Measurements from ENCODE around the gene CAP1. TPM values are rescaled to one million over a fixed set of nuclear protein-coding genes. Genes with fewer than 3 reads are reported as not detected.

CAP1 gene
- total and polyA plus RNA-seq, 2 of the 13 experiments (the other 11 are each of a cell fraction or from before 2014, with no cell fraction given), result 174 to 195 TPM

- no peak overlapping the region for H3K4me3 ChIP-seq (replicated peaks in 1 of 3; ENCODE audit: insufficient read depth in 1 of 3, low read depth in 2 of 3, low read length in 3 of 3)
- ChIA-PET POLR2A (no interaction called here), CTCF (ENCODE audit: low intra/inter-chr PET ratio, low total read pairs) (no interaction called here)
- H3K27ac ChIP-seq (ENCODE audit: extremely low read length, insufficient read depth, low read length), result no peak overlapping the region
- no peak overlapping the region for H3K9ac ChIP-seq (ENCODE audit: insufficient read depth, low read depth, low read length)
- no peaks in the 10 kb centered on the region for H3K9me3 ChIP-seq (ENCODE audit: low read length)
- DNase-seq (ENCODE audit: low spot score) (no peak), ATAC-seq (no peak), FAIRE-seq (no peak)
- no peaks in the 10 kb centered on the region; a peak in 2 of 5 replicates for H3K27me3 ChIP-seq (ENCODE audit: control insufficient read depth in 1 of 2, insufficient read depth in 2 of 2, low read length in 2 of 2)
- no peaks in the 10 kb centered on the region for H3K79me2 ChIP-seq (ENCODE audit: insufficient read depth, low read length)
- BruUV-seq (replicated peaks), result no TSS peak
- no peak for TF ChIP-seq PRDM4 (CRISPR knock-in tag; IDR thresholded peaks at IDR 0.05; ENCODE audit: borderline replicate concordance)
- H4K20me1 ChIP-seq (ENCODE audit: insufficient read depth, low read length), result no peaks in the 10 kb centered on the region
- H3K4me2 ChIP-seq (ENCODE audit: low read depth, low read length), result no peak overlapping the region
- in situ Hi-C loops (cut with HindIII; ENCODE audit: extremely low pct_ligation_motif_present, low pct_unique_long_range_greater_than_20kb), result no loop called here
- H3K36me3 ChIP-seq (replicated peaks in 1 of 2; ENCODE audit: control insufficient read depth in 1 of 2, insufficient read depth in 2 of 2, low read length in 2 of 2), result no peaks in the 10 kb centered on the region
- intact Hi-C loops (cut with micrococcal nuclease; ENCODE audit: unreplicated experiment), result no loop called here
- H3K4me1 ChIP-seq (ENCODE audit: insufficient read depth, low read length), result no peaks in the 10 kb centered on the region
- no peak overlapping the region for H2AFZ ChIP-seq (ENCODE audit: low read length)
These were observed 44.0 kb upstream of the CAP1 start for GRCh38 chr1:39996396-39997004.

GRCh38 chr1:40001456-40001855 is 39.1 kb upstream of the CAP1 start:
- ChIA-PET POLR2A (no interaction called here), CTCF (ENCODE audit: low intra/inter-chr PET ratio, low total read pairs) (no interaction called here)
- no peaks in the 10 kb centered on the region for H3K9me3 ChIP-seq (ENCODE audit: low read length)
- BruUV-seq (replicated peaks), result no TSS peak
- no peaks in the 10 kb centered on the region for H3K79me2 ChIP-seq (ENCODE audit: insufficient read depth, low read length)
- 73% methylated on average over 2 of the region's 2 CpGs for WGBS (ENCODE audit: low lambda C conversion rate)
- H3K4me1 ChIP-seq (ENCODE audit: insufficient read depth, low read length), result no peaks in the 10 kb centered on the region
- in situ Hi-C loops (cut with HindIII; ENCODE audit: extremely low pct_ligation_motif_present, low pct_unique_long_range_greater_than_20kb) (no loop called here), intact Hi-C loops (cut with micrococcal nuclease; ENCODE audit: unreplicated experiment) (no loop called here)
- H4K20me1 ChIP-seq (ENCODE audit: insufficient read depth, low read length), result no peaks in the 10 kb centered on the region
- no peak overlapping the region for H2AFZ ChIP-seq (ENCODE audit: low read length)
- no peak overlapping the region for H3K4me2 ChIP-seq (ENCODE audit: low read depth, low read length)
- H3K27ac ChIP-seq (ENCODE audit: extremely low read length, insufficient read depth, low read length), result no peak overlapping the region
- ATAC-seq (no peak), DNase-seq (ENCODE audit: low spot score) (no peak), FAIRE-seq (no peak)
- no peak overlapping the region for H3K4me3 ChIP-seq (replicated peaks in 1 of 3; ENCODE audit: insufficient read depth in 1 of 3, low read depth in 2 of 3, low read length in 3 of 3)
- H3K27me3 ChIP-seq (ENCODE audit: control insufficient read depth in 1 of 2, insufficient read depth in 2 of 2, low read length in 2 of 2), result no peaks in the 10 kb centered on the region
- H3K36me3 ChIP-seq (replicated peaks in 1 of 2; ENCODE audit: control insufficient read depth in 1 of 2, insufficient read depth in 2 of 2, low read length in 2 of 2), result no peaks in the 10 kb centered on the region
- no peak overlapping the region for H3K9ac ChIP-seq (ENCODE audit: insufficient read depth, low read depth, low read length)
- TF ChIP-seq, protein P1, sequence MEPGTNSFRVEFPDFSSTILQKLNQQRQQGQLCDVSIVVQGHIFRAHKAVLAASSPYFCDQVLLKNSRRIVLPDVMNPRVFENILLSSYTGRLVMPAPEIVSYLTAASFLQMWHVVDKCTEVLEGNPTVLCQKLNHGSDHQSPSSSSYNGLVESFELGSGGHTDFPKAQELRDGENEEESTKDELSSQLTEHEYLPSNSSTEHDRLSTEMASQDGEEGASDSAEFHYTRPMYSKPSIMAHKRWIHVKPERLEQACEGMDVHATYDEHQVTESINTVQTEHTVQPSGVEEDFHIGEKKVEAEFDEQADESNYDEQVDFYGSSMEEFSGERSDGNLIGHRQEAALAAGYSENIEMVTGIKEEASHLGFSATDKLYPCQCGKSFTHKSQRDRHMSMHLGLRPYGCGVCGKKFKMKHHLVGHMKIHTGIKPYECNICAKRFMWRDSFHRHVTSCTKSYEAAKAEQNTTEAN (CRISPR knock-in tag; conservative IDR thresholded peaks at IDR 0.05), result no peak
- no peak for TF ChIP-seq HNRNPK (IDR thresholded peaks at IDR 0.05; ENCODE audit: low read depth, low read length, poor library complexity, severe bottlenecking)
- no peak for TF ChIP-seq THAP7 (CRISPR knock-in tag; IDR thresholded peaks at IDR 0.05)
- TF ChIP-seq ZNF678 (CRISPR knock-in tag; IDR thresholded peaks at IDR 0.05), result no peak
- no peak for TF ChIP-seq STAT5B (CRISPR knock-in tag; IDR thresholded peaks at IDR 0.05)
- TF ChIP-seq ZNF710 (CRISPR knock-in tag; IDR thresholded peaks at IDR 0.05; ENCODE audit: borderline replicate concordance), result no peak
- TF ChIP-seq ARID2 (CRISPR knock-in tag; IDR thresholded peaks at IDR 0.05; ENCODE audit: borderline replicate concordance), result no peak
- no peak for TF ChIP-seq MYC (CRISPR knock-in tag; IDR thresholded peaks at IDR 0.05; ENCODE audit: borderline replicate concordance)
- TF ChIP-seq KDM1A (CRISPR knock-in tag; IDR thresholded peaks at IDR 0.05), result no peak
- no peak for TF ChIP-seq HIVEP1 (CRISPR knock-in tag; IDR thresholded peaks at IDR 0.05)
